GM18507 (cell line): ENCODE measurements around the gene TAS2R14.

Experiments used
- DNase-seq: peaks from one replicate; pipeline ENCODE4 v3.0.0; 2011; ENCODE audit warnings: low read depth; ENCODE audit not compliant: insufficient read length; ENCODE audit errors: extremely low spot score
- FAIRE-seq: peaks from 2 replicates; lab custom pipeline; 2011; peaks lifted over from hg19 to GRCh38; lab: Jason Lieb, UNC

TAS2R14 gene

DNA sequence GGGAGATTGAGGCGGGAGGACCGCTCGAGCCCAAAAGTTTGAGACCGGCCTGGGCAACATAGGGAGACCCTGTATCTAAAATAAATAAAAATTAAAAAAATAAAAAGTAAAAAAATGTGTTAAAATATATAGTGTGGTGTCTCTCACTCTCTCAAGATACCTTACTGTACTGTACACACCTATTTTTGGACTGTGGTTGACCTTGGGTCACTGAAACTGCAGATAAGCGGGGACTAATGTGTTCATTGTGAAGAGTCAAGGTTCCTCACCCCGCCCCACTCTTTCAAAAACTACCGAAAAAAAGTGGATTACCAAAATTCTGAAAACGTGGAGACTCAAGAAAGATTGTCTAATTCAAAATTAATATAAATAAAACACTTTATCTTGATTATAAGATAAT is 28.7 kb downstream of the TAS2R14 start:
- DNase-seq, result no peak
- FAIRE-seq, result no peak

GRCh38 chr12:10909462-10909861 is 29.6 kb downstream of the TAS2R14 start, which contains the start of gene TAS2R13:
Gene TAS2R13 (minus strand): TSS chr12:10909562. CDS start chr12:10909298, 264 bp downstream.
- DNase-seq (no peak), FAIRE-seq (peak; percentile 9)

DNA sequence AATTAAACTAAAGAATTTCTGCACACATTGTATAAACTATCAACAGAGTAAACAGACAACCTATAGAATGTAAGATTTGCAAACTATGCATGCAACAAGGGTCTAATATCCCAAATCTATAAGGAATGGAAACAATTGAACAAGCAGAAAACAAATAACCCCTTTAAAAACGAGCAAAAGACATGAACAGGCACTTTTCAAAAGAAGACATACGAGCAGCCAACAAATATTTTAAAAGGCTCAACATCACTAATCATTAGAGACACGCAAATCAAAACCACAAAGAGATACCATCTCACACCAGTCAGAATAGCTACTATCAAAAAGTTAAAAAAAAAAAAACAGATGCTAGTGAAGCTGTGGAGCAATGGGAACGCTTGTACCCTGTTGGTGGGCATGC is 34.4 kb downstream of the TAS2R14 start:
- FAIRE-seq, result no peak
- DNase-seq, result no peak

DNA sequence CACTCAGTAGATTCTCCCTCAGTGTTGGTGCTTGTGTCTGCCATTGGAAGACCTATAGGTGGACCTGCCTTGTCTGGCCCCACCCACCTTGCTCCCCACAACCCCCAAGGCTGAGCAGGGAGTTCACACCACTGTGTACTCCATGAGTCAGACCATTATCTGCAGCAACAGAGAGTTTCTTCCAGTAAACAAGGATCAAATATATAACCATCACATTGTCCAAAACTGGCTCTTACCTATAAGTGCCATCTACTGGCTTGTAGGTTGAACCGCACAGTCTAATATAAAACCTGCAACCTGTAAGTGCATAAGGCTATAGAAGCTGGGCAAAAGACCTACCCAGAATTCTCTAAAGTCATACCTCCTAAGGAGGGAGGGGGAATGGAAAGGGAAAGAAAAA is 37.6 kb downstream of the TAS2R14 start:
- FAIRE-seq, result no peak
- DNase-seq, result no peak

DNA sequence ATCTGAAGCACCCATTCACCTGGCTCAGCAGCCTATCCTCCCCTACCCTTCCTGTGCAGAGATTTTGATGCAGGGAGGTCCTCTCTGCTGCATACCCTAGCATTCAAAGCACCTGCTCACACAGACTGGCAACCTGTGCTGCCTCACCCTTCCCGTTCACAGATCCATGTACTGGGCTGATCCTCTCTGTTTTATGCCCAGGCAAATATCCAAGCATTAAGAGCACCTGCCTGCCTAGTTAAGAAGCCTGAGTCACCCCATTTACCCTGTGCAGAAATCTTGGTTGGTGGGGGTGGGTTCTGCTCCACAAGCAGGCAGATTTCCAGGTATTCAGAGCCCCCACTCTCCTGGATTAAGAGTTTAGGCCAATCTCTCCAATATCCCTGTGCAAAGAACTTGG is 38.1 kb downstream of the TAS2R14 start:
- no peak for DNase-seq
- no peak for FAIRE-seq

- FAIRE-seq (no peak), DNase-seq (no peak)
Measured at GRCh38 chr12:10900530-10900929, 38.5 kb downstream of the TAS2R14 start.

GRCh38 chr12:10896854-10897253 is 42.2 kb downstream of the TAS2R14 start:
- DNase-seq (no peak), FAIRE-seq (no peak)

DNA sequence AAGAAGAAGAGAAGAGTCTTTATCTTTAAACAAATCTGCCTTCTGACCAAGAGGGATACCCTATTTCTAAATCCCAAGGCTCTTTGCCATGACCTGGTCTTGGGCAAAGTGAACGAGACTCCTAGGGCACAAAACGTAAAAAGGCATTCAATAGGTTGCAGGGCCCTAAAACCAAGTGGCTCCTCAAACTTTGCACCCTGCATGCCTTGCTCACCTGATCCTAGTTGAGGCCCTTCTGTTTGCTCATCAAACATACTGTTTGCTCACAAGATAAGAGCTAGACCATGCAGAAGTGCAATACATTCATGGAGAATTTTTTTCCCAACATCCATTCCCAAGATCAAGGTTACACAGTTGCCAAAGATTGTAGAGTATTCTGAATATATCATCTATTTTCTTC is 47.1 kb downstream of the TAS2R14 start:
- DNase-seq (no peak), FAIRE-seq (no peak)

DNA sequence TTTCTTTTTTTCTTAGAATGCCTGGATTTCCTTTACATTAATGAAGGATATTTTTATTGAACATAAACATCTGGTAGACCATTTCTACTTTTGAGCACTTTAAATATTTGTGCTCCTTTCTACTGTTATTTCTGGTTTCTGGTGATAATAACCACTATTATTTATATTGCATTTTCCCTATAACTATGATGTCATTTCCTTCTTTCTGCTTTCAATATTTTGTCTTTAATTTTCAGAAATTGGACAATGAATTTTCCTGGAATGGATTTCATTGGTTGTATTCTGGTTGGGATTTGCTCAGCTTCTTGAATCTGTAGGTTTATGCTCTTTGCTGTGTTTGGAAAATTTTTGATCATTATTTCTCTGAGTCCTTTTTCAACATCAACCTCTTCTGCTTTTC is 49.8 kb downstream of the TAS2R14 start:
- no peak for DNase-seq
- FAIRE-seq, result no peak
